Keratinocyte (primary cell): ENCODE measurements around the gene ARHGAP45. TPM values are rescaled to one million over a fixed set of nuclear protein-coding genes. Genes with fewer than 3 reads are reported as not detected.

Source experiments
- DNase-seq: peaks from one replicate; pipeline ENCODE4 v3.0.0-alpha.2; 2011; ENCODE audit warnings: low read depth, missing footprints, low spot score
- FAIRE-seq: peaks from 2 replicates; lab custom pipeline; 2011; peaks lifted over from hg19 to GRCh38; lab: Jason Lieb, UNC
- H2AFZ ChIP-seq: 2 replicates; pipeline ENCODE4 v1.6.0; 2012; ENCODE audit warnings: low read length, control low read depth, inconsistent platforms; ENCODE audit not compliant: control insufficient read depth
- H3K27ac ChIP-seq: 2 replicates; pipeline ENCODE4 v1.5.1; 2011; ENCODE audit warnings: low read length; ENCODE audit not compliant: control insufficient read depth, insufficient read depth
- H3K27me3 ChIP-seq: 3 replicates; pipeline ENCODE4 v1.6.0; 2011; ENCODE audit warnings: low read length; ENCODE audit not compliant: control insufficient read depth, insufficient read depth; ENCODE audit errors: extremely low read depth
- H3K36me3 ChIP-seq, 2 experiments: 2 replicates in 1 of 2; 3 replicates in 1 of 2; pipeline ENCODE4 v1.5.1; 2011; ENCODE audit warnings: low read length in 2 of 2, mild to moderate bottlenecking in 1 of 2; ENCODE audit not compliant: control insufficient read depth in 2 of 2, insufficient read depth in 2 of 2; ENCODE audit errors: extremely low read depth in 1 of 2
- H3K4me1 ChIP-seq: 3 replicates; pipeline ENCODE4 v1.5.1; 2011; ENCODE audit warnings: low read length; ENCODE audit not compliant: control insufficient read depth, insufficient read depth; ENCODE audit errors: extremely low read depth
- H3K4me2 ChIP-seq: 3 replicates; pipeline ENCODE4 v1.6.0; 2011; ENCODE audit warnings: low read depth, low read length; ENCODE audit not compliant: control insufficient read depth, insufficient read depth; ENCODE audit errors: extremely low read depth
- H3K4me3 ChIP-seq, 3 experiments: fragments of 200-600 bp in 1 of 3; sonication (generic) in 1 of 3; 2 replicates in 2 of 3; 3 replicates in 1 of 3; pipeline ENCODE4 v1.5.1; 2011 to 2016; ENCODE audit warnings: low read length in 3 of 3, mild to moderate bottlenecking in 3 of 3, control low read depth in 2 of 3, inconsistent platforms in 1 of 3, low read depth in 1 of 3, mixed read lengths in 1 of 3, mixed run types in 1 of 3, moderate library complexity in 1 of 3; ENCODE audit not compliant: control insufficient read depth in 2 of 3, insufficient read depth in 2 of 3; ENCODE audit errors: extremely low read depth in 1 of 3
- H3K79me2 ChIP-seq: 2 replicates; pipeline ENCODE4 v1.6.0; 2012; ENCODE audit warnings: low read length; ENCODE audit not compliant: control insufficient read depth, insufficient read depth
- H3K9ac ChIP-seq: 3 replicates; pipeline ENCODE4 v1.6.0; 2011; ENCODE audit warnings: low read length; ENCODE audit not compliant: control insufficient read depth, insufficient read depth; ENCODE audit errors: extremely low read depth
- H3K9me1 ChIP-seq: 3 replicates; pipeline ENCODE4 v1.6.0; 2011; ENCODE audit warnings: low read length; ENCODE audit not compliant: control insufficient read depth, insufficient read depth; ENCODE audit errors: extremely low read depth
- H3K9me3 ChIP-seq: 2 replicates; pipeline ENCODE4 v1.5.1; 2012; ENCODE audit warnings: low read depth, low read length; ENCODE audit not compliant: control insufficient read depth
- H4K20me1 ChIP-seq: 3 replicates; pipeline ENCODE4 v1.6.0; 2011; ENCODE audit warnings: low read length; ENCODE audit not compliant: control insufficient read depth, insufficient read depth; ENCODE audit errors: extremely low read depth
- EZH2 ChIP-seq: IDR thresholded peaks from one replicate; pipeline ENCODE4 v1.6.1; 2012; ENCODE audit warnings: inconsistent platforms, mild to moderate bottlenecking, low read length, moderate library complexity
- dilution Hi-C: fragments of 300-500 bp; cut with MboI; formaldehyde crosslinking; loops from one replicate; pipeline ENCODE4 v1.7.0; 2020; ENCODE audit warnings: low sequenced_read_pairs; ENCODE audit not compliant: extremely low pct_ligation_motif_present
- polyA plus RNA-seq, 5 experiments: library from polyadenylated mRNA; depleted of rRNA in 3 of 5; stranded (reverse) in 3 of 5; stranded (forward) in 1 of 5; unstranded in 1 of 5; fragments of >200 nt; gene quantifications; 1 replicate in 1 of 5; 2 replicates in 3 of 5; 3 replicates in 1 of 5; pipeline versions ENCODE4 v1.2.1 to v1.2.3, GENCODE V29; 2011 to 2012; ENCODE audit warnings: missing spikeins in 2 of 5, low read depth in 1 of 5, low replicate concordance in 1 of 5
- TF ChIP-seq, protein P1 (sequence below), 3 experiments: IDR thresholded peaks in 1 of 3; conservative IDR thresholded peaks in 1 of 3; optimal IDR thresholded peaks in 1 of 3; 2 replicates in 2 of 3; 3 replicates in 1 of 3; pipeline versions ENCODE3 to v1.5.1; 2011; ENCODE audit warnings: low read length in 3 of 3, mild to moderate bottlenecking in 3 of 3, moderate library complexity in 2 of 3, control low read depth in 1 of 3, inconsistent platforms in 1 of 3; ENCODE audit not compliant: insufficient read depth in 2 of 3; ENCODE audit errors: extremely low read depth in 1 of 3

The ARHGAP45 gene
- polyA plus RNA-seq, 1 donor (not counting 4 experiments of a cell fraction or from before 2014, with no cell fraction given) = 0.56 TPM

- Histone ChIP-seq H2AFZ (no peak overlapping the region), H3K4me1 (peaks cover 19% of the 10 kb centered on the region), H3K9ac (peak overlapping the region; percentile 81), H3K36me3 (peaks cover 15 to 19% of the 10 kb centered on the region in 2 experiments), H3K79me2 (peaks cover 69% of the 10 kb centered on the region), H3K9me1 (no peaks in the 10 kb centered on the region), H3K27me3 (no peaks in the 10 kb centered on the region), H4K20me1 (peaks cover 9% of the 10 kb centered on the region), H3K27ac (peak overlapping the region; percentile 73), H3K4me2 (peak overlapping the region; percentile 79), H3K4me3 (peak overlapping the region; percentile 56 to 88 (median 73)), H3K9me3 (no peaks in the 10 kb centered on the region)
- dilution Hi-C loops = no loop called here
- no peak for FAIRE-seq
- DNase-seq = no peak
- TF ChIP-seq, protein P1, sequence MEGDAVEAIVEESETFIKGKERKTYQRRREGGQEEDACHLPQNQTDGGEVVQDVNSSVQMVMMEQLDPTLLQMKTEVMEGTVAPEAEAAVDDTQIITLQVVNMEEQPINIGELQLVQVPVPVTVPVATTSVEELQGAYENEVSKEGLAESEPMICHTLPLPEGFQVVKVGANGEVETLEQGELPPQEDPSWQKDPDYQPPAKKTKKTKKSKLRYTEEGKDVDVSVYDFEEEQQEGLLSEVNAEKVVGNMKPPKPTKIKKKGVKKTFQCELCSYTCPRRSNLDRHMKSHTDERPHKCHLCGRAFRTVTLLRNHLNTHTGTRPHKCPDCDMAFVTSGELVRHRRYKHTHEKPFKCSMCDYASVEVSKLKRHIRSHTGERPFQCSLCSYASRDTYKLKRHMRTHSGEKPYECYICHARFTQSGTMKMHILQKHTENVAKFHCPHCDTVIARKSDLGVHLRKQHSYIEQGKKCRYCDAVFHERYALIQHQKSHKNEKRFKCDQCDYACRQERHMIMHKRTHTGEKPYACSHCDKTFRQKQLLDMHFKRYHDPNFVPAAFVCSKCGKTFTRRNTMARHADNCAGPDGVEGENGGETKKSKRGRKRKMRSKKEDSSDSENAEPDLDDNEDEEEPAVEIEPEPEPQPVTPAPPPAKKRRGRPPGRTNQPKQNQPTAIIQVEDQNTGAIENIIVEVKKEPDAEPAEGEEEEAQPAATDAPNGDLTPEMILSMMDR (optimal IDR thresholded peaks at IDR 0.05 in 1 of 3, IDR thresholded peaks at IDR 0.05 in 1 of 3, conservative IDR thresholded peaks at IDR 0.05 in 1 of 3; ENCODE audit: extremely low read depth in 1 of 3, insufficient read depth in 2 of 3, low read length in 3 of 3) = no peak
- TF ChIP-seq EZH2 = no peak
Measured at GRCh38 chr19:1132552-1133383, 65.8 kb downstream of the ARHGAP45 start.

GRCh38 chr19:1133471-1133929, 66.5 kb downstream of the ARHGAP45 start:
- H2AFZ ChIP-seq = no peak overlapping the region
- H3K9ac ChIP-seq = no peak overlapping the region
- no peak for TF ChIP-seq EZH2
- FAIRE-seq (no peak), DNase-seq (no peak)
- no peak overlapping the region for H3K4me3 ChIP-seq
- H4K20me1 ChIP-seq = peaks cover 9% of the 10 kb centered on the region
- peaks cover 70% of the 10 kb centered on the region for H3K79me2 ChIP-seq
- no peaks in the 10 kb centered on the region for H3K9me1 ChIP-seq
- H3K36me3 ChIP-seq = peaks cover 12 to 19% of the 10 kb centered on the region in 2 experiments
- dilution Hi-C loops = no loop called here
- no peaks in the 10 kb centered on the region for H3K27me3 ChIP-seq
- no peak overlapping the region for H3K4me2 ChIP-seq
- no peaks in the 10 kb centered on the region for H3K9me3 ChIP-seq
- H3K4me1 ChIP-seq = peaks cover 19% of the 10 kb centered on the region
- H3K27ac ChIP-seq = no peak overlapping the region
